Gastrocnemius medialis (tissue), 4 donors: ENCODE measurements around the gene IFI30. TPM values are rescaled to one million over a fixed set of nuclear protein-coding genes. Genes with fewer than 3 reads are reported as not detected.

ENCODE experiments used
- ATAC-seq, 2 donors: fragments of 150-250 bp; one replicate each; pipeline ENCODE4 v1.9.1; 2016
- DNase-seq, 2 donors: peaks; one replicate each; pipeline ENCODE4 v3.0.0-alpha.2; 2019
- H3K27ac ChIP-seq, 4 donors: fragments of 200-600 bp; sonication (generic); 1 replicate in 1 of 4; 2 replicates in 3 of 4; pipeline ENCODE4 v1.5.1; 2016 to 2018; ENCODE audit warnings: mild to moderate bottlenecking in 2 of 4, moderate library complexity in 1 of 4
- H3K27me3 ChIP-seq, 3 donors: fragments of 200-600 bp; sonication (generic) in 2 of 3; 1 replicate in 1 of 3; 2 replicates in 2 of 3; pipeline versions ENCODE4 v1.5.1 to v1.6.0; 2016 to 2019; ENCODE audit warnings: mild to moderate bottlenecking in 1 of 3, moderate library complexity in 1 of 3
- H3K36me3 ChIP-seq, 2 donors: fragments of 200-600 bp; sonication (generic) in 1 of 2; one replicate each; pipeline ENCODE4 v1.5.1; 2017 to 2018
- H3K4me1 ChIP-seq, 2 donors: fragments of 200-600 bp; sonication (generic) in 1 of 2; one replicate each; pipeline ENCODE4 v1.5.1; 2016 to 2017; ENCODE audit warnings: mild to moderate bottlenecking in 2 of 2
- H3K4me3 ChIP-seq, 4 donors: fragments of 200-600 bp; sonication (generic) in 3 of 4; 1 replicate in 1 of 4; 2 replicates in 3 of 4; pipeline ENCODE4 v1.5.1; 2016 to 2019; ENCODE audit warnings: mild to moderate bottlenecking in 2 of 4
- H3K9me3 ChIP-seq, 3 donors: fragments of 200-600 bp; sonication (generic) in 2 of 3; 1 replicate in 1 of 3; 2 replicates in 2 of 3; pipeline ENCODE4 v1.5.1; 2016 to 2019
- POLR2A ChIP-seq, 2 donors: fragments of 450-650 bp; IDR thresholded peaks; one replicate each; pipeline ENCODE4 v1.6.1; 2017; ENCODE audit warnings: antibody characterized with exemption in 2 of 2, mild to moderate bottlenecking in 2 of 2, moderate library complexity in 2 of 2
- in situ Hi-C, 4 donors: fragments of 200-750 bp; cut with MboI; loops; one replicate each; pipeline versions ENCODE4 v1.15.0 to v1.8.0; 2017; ENCODE audit warnings: low sequenced_read_pairs in 4 of 4
- intact Hi-C: fragments of 100-400 bp; cut with DNase I; formaldehyde crosslinking; loops from one replicate; pipeline ENCODE4 v1.15.1; 2023; ENCODE audit warnings: low total_unique reads
- total RNA-seq, 4 donors: library from RNA; depleted of rRNA; stranded (reverse); fragments of >200 nt; gene quantifications; one replicate each; pipeline versions ENCODE4 v1.1.0 to v1.2.3, GENCODE V29; 2016
- TF ChIP-seq, protein P1 (sequence below), 5 experiments: fragments of 450-650 bp in 3 of 5; fragments of 200-600 bp in 2 of 5; sonication (generic) in 2 of 5; IDR thresholded peaks in 4 of 5; conservative IDR thresholded peaks in 1 of 5; 1 replicate in 4 of 5; 2 replicates in 1 of 5; pipeline ENCODE4 v1.5.1; 2016 to 2019; ENCODE audit warnings: antibody characterized with exemption in 5 of 5, mild to moderate bottlenecking in 3 of 5, moderate library complexity in 3 of 5

The IFI30 gene
- total RNA-seq, 4 donors from 2014 or later: 3.5 to 20.4 (median 14.0) TPM

- H3K36me3 ChIP-seq: no peaks in the 10 kb centered on the region
- intact Hi-C loops (no loop called here), in situ Hi-C loops (no loop called here)
- no peak overlapping the region for H3K4me3 ChIP-seq
- peaks cover 8 to 12% of the 10 kb centered on the region in 2 donors for H3K4me1 ChIP-seq
- TF ChIP-seq, protein P1, sequence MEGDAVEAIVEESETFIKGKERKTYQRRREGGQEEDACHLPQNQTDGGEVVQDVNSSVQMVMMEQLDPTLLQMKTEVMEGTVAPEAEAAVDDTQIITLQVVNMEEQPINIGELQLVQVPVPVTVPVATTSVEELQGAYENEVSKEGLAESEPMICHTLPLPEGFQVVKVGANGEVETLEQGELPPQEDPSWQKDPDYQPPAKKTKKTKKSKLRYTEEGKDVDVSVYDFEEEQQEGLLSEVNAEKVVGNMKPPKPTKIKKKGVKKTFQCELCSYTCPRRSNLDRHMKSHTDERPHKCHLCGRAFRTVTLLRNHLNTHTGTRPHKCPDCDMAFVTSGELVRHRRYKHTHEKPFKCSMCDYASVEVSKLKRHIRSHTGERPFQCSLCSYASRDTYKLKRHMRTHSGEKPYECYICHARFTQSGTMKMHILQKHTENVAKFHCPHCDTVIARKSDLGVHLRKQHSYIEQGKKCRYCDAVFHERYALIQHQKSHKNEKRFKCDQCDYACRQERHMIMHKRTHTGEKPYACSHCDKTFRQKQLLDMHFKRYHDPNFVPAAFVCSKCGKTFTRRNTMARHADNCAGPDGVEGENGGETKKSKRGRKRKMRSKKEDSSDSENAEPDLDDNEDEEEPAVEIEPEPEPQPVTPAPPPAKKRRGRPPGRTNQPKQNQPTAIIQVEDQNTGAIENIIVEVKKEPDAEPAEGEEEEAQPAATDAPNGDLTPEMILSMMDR (IDR thresholded peaks at IDR 0.05 in 4 of 5, conservative IDR thresholded peaks at IDR 0.05 in 1 of 5): no peak
- no peak for TF ChIP-seq POLR2A (IDR thresholded peaks at IDR 0.05)
- H3K27me3 ChIP-seq: peaks cover 0 to 3% (median 0%) of the 10 kb centered on the region in 3 donors
- no peaks in the 10 kb centered on the region for H3K9me3 ChIP-seq
- ATAC-seq: no peak
- H3K27ac ChIP-seq: no peak overlapping the region
- DNase-seq: no peak
Observed at GRCh38 chr19:18176367-18177310, 3.0 kb downstream of the IFI30 start.

GRCh38 chr19:18179957-18180356 lies 6.3 kb downstream of the IFI30 start:
- in situ Hi-C loops: no loop called here
- H3K27ac ChIP-seq: no peak overlapping the region
- no peak for ATAC-seq

DNA sequence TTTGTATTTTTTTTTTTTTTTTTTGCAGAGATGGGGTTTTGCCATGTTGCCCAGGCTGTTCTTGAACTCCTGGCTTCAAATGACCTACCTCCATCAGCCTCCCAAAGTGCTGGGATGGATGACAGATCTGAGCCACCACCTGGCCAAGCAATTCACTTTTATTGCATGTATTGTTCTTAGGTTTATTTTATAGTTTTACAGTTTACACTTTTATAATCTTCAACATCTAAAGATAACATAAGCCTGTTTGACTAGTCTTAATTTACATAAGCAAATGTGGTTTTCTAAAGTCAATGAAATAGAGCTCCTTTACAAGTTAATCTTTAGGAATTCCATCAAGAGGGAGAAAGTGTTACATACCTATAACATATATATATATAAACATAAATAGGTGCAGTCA lies 9.9 kb downstream of the IFI30 start:
- Histone ChIP-seq H3K9me3 (no peaks in the 10 kb centered on the region), H3K4me1 (no peaks in the 10 kb centered on the region), H3K27me3 (no peaks in the 10 kb centered on the region), H3K36me3 (no peaks in the 10 kb centered on the region), H3K4me3 (no peak overlapping the region), H3K27ac (no peak overlapping the region)
- ATAC-seq (no peak), DNase-seq (no peak)
- in situ Hi-C loops (no loop called here), intact Hi-C loops (no loop called here)
- TF ChIP-seq, protein P1 (IDR thresholded peaks at IDR 0.05 in 4 of 5, conservative IDR thresholded peaks at IDR 0.05 in 1 of 5): no peak
- no peak for TF ChIP-seq POLR2A (IDR thresholded peaks at IDR 0.05)

More at GRCh38 chr19:18179957-18180356, 6.3 kb downstream of the IFI30 start:
- Histone ChIP-seq H3K4me1 (no peaks in the 10 kb centered on the region), H3K36me3 (no peaks in the 10 kb centered on the region), H3K9me3 (no peaks in the 10 kb centered on the region), H3K27me3 (peaks cover 0 to 3% (median 0%) of the 10 kb centered on the region in 3 donors), H3K4me3 (no peak overlapping the region)
- TF ChIP-seq POLR2A (IDR thresholded peaks at IDR 0.05): no peak
- TF ChIP-seq, protein P1 (IDR thresholded peaks at IDR 0.05 in 4 of 5, conservative IDR thresholded peaks at IDR 0.05 in 1 of 5): no peak
- intact Hi-C loops: no loop called here
- no peak for DNase-seq

DNA sequence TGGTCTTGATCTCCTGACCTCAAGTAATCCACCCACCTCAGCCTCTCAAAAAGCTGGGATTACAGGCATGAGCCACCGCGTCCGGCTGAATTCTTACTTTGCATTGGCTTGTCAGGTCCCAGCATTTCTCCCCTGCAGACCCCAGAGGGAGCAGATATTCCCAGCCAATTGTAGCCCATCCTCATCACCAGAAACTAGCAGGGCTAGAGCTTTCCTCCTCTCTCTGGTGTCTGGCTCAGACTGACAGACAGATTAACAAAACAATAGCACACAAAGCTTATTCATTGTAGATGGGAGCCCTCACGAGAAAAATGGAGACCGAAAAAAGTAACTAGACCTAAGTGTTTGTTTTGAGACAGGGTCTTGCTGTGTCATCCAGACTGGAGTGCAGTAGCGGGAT lies 11.9 kb downstream of the IFI30 start:
- Histone ChIP-seq H3K27ac (no peak overlapping the region), H3K4me1 (no peaks in the 10 kb centered on the region), H3K9me3 (no peaks in the 10 kb centered on the region), H3K4me3 (no peak overlapping the region), H3K36me3 (no peaks in the 10 kb centered on the region), H3K27me3 (no peaks in the 10 kb centered on the region)
- DNase-seq (no peak), ATAC-seq (no peak)
- intact Hi-C loops: no loop called here
- in situ Hi-C loops: no loop called here
- TF ChIP-seq, protein P1 (IDR thresholded peaks at IDR 0.05 in 4 of 5, conservative IDR thresholded peaks at IDR 0.05 in 1 of 5): no peak
- TF ChIP-seq POLR2A (IDR thresholded peaks at IDR 0.05): no peak
